AG04449 (cell line): ENCODE results near the gene H1-8.
"Not testable (repeated sequence)": the region's sequence is repeated elsewhere in the genome, so short reads cannot be mapped to it uniquely, and the experiment has no call there.

ENCODE experiments used
- CTCF ChIA-PET: fragments of 350-600 bp; formaldehyde crosslinking; extraction: SDS; loops from one replicate; lab custom pipeline; 2021; ENCODE audit warnings: antibody characterized with exemption; lab: Yijun Ruan, JAX
- POLR2A ChIA-PET: fragments of 400-600, 350-600 bp; formaldehyde crosslinking; extraction: SDS; loops from one replicate; lab custom pipeline; 2020; ENCODE audit warnings: antibody characterized with exemption, inconsistent platforms; lab: Yijun Ruan, JAX
- DNase-seq: peaks from one replicate; pipeline ENCODE4 v3.0.0-alpha.2; 2010; ENCODE audit warnings: low read depth, low spot score
- H3K4me3 ChIP-seq: 2 replicates; pipeline ENCODE4 v1.5.1; 2011; ENCODE audit warnings: low read depth, mild to moderate bottlenecking, control low read depth, low read length
- TF ChIP-seq, protein P1 (sequence below): IDR thresholded peaks from one replicate; pipeline ENCODE4 v1.5.1; 2011; ENCODE audit warnings: mild to moderate bottlenecking, moderate library complexity, low read length, control low read depth, inconsistent platforms; ENCODE audit not compliant: insufficient read depth; ENCODE audit errors: missing control alignments

H1-8 gene

DNA sequence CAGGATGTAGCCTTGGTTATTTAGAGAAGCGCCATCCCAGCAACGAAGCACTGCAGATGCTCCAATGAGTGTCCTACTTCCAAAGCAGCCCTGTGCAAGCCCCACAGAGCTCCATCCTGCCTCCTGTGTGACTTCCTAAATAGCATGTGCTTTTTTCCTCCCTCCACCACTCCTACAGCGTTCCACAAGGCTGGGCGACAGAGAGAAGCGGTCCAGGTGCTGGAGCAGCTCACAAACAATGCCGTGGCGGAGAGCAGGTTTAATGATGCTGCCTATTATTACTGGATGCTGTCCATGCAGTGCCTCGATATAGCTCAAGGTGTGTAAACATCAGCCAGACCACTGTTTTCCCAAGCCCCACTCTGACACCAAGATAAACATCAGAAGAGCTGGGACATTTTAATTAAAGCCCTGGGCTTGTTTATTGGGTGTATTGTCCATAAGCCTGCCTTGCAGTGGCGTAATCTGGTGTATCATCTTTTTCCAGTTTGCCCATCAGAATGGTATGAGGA lies 36.7 kb upstream of the H1-8 start:
- TF ChIP-seq, protein P1, sequence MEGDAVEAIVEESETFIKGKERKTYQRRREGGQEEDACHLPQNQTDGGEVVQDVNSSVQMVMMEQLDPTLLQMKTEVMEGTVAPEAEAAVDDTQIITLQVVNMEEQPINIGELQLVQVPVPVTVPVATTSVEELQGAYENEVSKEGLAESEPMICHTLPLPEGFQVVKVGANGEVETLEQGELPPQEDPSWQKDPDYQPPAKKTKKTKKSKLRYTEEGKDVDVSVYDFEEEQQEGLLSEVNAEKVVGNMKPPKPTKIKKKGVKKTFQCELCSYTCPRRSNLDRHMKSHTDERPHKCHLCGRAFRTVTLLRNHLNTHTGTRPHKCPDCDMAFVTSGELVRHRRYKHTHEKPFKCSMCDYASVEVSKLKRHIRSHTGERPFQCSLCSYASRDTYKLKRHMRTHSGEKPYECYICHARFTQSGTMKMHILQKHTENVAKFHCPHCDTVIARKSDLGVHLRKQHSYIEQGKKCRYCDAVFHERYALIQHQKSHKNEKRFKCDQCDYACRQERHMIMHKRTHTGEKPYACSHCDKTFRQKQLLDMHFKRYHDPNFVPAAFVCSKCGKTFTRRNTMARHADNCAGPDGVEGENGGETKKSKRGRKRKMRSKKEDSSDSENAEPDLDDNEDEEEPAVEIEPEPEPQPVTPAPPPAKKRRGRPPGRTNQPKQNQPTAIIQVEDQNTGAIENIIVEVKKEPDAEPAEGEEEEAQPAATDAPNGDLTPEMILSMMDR: no peak
- no peak overlapping the region for H3K4me3 ChIP-seq
- ChIA-PET POLR2A (no interaction called here), CTCF (no interaction called here)
- no peak for DNase-seq

DNA sequence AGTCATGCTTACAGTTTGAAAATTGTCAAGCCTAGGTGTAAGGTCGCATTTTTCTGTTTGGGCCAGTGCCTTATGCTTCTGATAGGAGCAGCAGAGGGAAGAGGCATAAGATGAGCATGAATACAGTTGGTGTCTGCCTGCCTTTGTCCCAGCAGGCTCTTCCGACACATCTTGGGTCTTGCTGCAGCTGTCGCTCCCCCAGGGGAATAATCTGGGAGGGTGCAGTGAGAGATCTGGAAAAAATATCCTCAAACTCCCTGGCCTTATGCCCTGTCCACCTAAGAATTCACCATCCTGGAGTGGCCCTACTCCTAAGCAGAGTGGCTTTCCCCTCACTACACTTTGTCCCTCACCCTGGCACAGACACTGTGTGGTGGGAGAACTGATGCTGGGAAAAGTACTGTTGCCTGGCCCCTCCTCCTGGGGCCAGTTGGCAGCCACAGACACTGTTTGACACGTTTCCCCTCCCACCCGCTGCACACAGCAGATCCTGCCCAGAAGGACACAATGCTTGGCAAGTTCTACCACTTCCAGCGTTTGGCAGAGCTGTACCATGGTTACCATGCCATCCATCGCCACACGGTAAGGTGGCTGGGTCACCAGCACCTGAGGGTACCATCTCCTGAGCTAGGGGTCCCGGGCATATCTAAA lies 35.7 kb upstream of the H1-8 start:
- H3K4me3 ChIP-seq: no peak overlapping the region
- no peak for DNase-seq
- ChIA-PET CTCF (interaction anchor here (1.6 kb wide), 1 partner anchor 16 kb away, joined by 4 read pairs; no protein-coding TSS in a partner anchor), POLR2A (no interaction called here)
- TF ChIP-seq, protein P1: no peak

DNA sequence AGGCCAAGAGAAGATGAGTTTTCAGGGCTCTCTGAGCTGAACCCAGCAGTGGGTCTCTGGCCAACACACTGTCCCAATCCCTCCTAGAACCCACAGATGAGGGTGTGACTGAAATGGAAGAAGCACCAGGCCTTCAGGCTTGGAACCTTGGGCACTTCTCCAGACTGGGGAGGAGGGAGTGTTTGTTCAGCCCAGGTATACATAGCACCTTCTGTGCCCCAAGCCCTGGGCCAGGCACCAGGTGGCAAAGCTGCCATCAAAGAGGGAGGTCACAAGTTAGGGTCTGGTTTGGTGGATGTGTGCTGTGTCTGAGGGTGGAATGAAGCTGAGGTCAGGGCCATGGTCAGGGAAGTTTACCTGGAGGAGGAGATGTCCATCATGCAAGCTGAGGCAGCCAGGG lies 30.4 kb upstream of the H1-8 start:
- ChIA-PET POLR2A (no interaction called here), CTCF (interaction anchor here (1.1 to 1.2 kb wide), 2 partner anchors 10 to 137 kb away, joined by 3 to 4 read pairs; no protein-coding TSS in a partner anchor)
- DNase-seq: no peak
- H3K4me3 ChIP-seq: no peak overlapping the region
- TF ChIP-seq, protein P1: no peak

DNA sequence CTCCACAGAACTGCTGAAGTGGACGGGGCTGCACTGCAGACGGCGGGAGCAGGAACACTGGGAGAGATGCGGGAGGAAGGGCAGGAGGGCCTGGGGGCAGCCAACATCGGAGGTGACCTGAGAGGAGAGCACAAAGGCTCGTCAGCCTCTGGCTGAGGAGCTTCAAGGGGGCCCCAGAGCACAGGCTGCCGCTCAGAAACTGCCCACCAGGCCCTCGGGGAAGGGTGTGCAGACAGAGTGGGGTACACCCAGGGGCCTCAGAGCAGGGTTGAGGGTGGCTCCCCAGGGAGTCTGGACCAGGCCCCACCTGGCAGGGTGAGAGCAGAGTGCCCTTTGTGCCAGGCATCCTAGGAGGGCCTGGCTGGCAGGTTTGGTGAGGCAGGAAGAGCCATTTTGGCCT lies 29.3 kb upstream of the H1-8 start:
- TF ChIP-seq, protein P1: no peak
- ChIA-PET CTCF (no interaction called here), POLR2A (no interaction called here)
- no peak overlapping the region for H3K4me3 ChIP-seq
- no peak for DNase-seq

DNA sequence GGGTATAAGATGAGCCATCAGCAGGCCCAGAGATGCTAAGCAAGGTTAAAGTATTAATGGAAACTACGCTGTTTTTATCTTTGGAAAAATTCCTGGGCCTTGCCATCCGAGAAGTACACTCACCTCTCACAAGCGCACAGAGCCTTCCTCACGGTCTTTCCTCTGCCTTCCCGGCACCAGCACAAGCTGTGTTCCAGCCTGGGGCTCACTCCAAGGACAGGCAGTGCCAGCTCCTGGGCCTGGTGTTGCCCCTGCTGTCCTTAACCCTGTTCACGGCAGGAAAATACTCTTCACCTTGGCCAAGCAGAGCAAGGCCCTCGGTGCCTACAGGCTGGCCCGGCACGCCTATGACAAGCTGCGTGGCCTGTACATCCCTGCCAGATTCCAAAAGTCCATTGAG lies 28.9 kb upstream of the H1-8 start:
- H3K4me3 ChIP-seq: no peak overlapping the region
- TF ChIP-seq, protein P1: no peak
- no peak for DNase-seq
- CTCF ChIA-PET: no interaction called here
- POLR2A ChIA-PET: no interaction called here

DNA sequence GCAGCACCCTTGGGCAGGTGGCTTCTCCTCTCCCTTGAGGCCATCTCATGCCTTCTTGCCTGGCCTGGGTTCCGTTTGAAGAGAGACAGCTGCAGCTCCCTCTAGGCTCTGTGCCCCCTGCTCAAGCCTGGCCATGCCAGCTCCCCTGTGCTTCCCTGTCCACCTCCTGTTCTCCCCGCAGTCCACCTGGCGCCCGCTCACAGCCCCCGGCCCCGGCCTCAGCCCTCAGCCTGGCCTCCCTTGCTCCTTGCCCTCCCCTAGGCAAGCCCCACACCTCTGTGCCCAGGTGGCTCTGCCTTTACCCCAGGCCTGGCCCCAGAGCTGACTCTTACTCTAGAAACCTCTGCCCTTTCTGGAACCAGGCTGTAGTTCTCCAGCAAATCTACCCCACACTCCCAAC lies 28.4 kb upstream of the H1-8 start:
- ChIA-PET POLR2A (no interaction called here), CTCF (no interaction called here)
- DNase-seq: no peak
- TF ChIP-seq, protein P1: no peak
- no peak overlapping the region for H3K4me3 ChIP-seq

DNA sequence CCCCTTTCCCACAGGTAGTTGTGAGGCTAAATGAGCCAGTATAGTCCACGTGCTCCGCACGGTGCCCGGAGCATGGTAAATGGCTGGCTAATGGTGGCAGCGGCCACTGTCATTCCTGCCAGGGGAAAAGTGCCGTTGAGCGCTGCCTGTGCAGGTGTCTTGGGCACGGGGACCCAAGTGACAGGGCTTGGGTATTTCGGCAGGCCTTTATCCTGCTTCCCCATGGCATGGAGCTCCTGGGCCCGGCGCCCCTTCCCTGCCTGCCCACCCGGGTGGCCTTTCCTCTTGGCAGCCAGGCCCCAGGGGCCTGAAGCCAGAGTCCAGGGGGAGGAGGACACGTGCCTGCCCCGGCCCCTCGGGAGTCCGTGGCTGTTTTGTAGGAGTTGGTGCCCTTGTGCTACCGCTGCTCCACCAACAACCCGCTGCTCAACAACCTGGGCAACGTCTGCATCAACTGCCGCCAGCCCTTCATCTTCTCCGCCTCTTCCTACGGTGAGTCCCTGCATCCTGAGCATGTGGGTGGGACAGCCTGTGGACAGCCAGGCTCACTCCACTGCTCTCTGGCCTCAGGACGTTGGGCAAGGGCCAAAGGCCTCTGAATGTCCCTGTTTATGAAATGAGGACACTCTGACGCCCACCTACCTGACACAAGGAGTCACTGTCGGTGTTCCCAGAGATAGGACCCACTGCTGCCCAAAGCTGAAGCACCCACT lies 27.7 kb upstream of the H1-8 start:
- POLR2A ChIA-PET, H3K4me3 ChIP-seq, CTCF ChIA-PET, DNase-seq: not testable (repeated sequence)

DNA sequence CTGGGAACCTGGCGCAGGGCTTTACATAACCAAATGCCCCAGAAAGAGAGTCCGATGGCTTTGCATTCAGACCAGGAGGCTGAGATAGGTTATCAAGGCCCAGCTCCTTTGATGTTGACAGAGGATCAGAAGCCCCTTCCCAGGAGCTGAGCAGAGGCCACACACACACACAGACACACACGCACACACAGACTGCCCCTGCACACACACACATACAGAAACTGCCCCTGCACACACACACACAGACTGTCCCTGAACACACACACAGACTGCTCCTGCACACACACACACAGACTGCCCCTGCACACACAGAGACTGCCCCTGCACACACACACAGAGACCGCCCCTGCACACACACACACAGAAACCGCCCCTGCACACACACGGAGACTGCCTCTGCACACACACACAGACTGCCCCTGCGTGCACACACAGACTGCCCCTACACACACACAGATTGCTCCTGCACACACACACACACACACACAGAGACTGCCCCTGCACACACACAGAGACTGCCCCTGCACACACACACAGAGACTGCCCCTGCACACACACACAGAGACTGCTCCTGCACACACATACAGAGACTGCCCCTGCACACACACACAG lies 27.0 kb upstream of the H1-8 start:
- H3K4me3 ChIP-seq, DNase-seq, POLR2A ChIA-PET, CTCF ChIA-PET: not testable (repeated sequence)
